ENCODE results near the gene AQP6. TPM values are rescaled to one million over a fixed set of nuclear protein-coding genes. Genes with fewer than 3 reads are reported as not detected.

The AQP6 gene
- total RNA-seq, 1 donor from 2014 or later: not detected

- ChIA-PET POLR2A (no interaction called here), CTCF (interaction anchor here (1.4 to 2.3 kb wide), 2 partner anchors 10 to 81 kb away, joined by 3 to 6 read pairs; no protein-coding TSS in a partner anchor)
- no peaks in the 10 kb centered on the region for H3K36me3 Mint-ChIP-seq (ENCODE audit: low read depth)
- H3K27me3 Mint-ChIP-seq: peaks cover 57% of the 10 kb centered on the region
- no peak for TF ChIP-seq CTCF (IDR thresholded peaks at IDR 0.05)
- H3K4me1 Mint-ChIP-seq: peaks cover 7% of the 10 kb centered on the region
- DNase-seq (no peak), ATAC-seq (ENCODE audit: low read depth) (no peak)
- intact Hi-C loops (cut with micrococcal nuclease): no loop called here
- H3K9me3 Mint-ChIP-seq: no peaks in the 10 kb centered on the region
- H3K4me3 Mint-ChIP-seq: no peak overlapping the region
- no peak overlapping the region for H3K27ac Mint-ChIP-seq
These were observed 15.2 kb upstream of the AQP6 start for GRCh38 chr12:49957570-49957967.

GRCh38 chr12:49959685-49960473 lies 12.9 kb upstream of the AQP6 start:
- H3K36me3 Mint-ChIP-seq (ENCODE audit: low read depth): no peaks in the 10 kb centered on the region
- H3K4me1 Mint-ChIP-seq: peaks cover 7% of the 10 kb centered on the region

GRCh38 chr12:49960474-49961110 lies 12.2 kb upstream of the AQP6 start:
- H3K4me3 Mint-ChIP-seq: peak overlapping the region; percentile 4
- intact Hi-C loops (cut with micrococcal nuclease): no loop called here
- ATAC-seq (ENCODE audit: low read depth) (no peak), DNase-seq (no peak)
- no peak for TF ChIP-seq CTCF (IDR thresholded peaks at IDR 0.05)
- POLR2A ChIA-PET: no interaction called here
- peaks cover 64% of the 10 kb centered on the region for H3K27me3 Mint-ChIP-seq
- H3K27ac Mint-ChIP-seq: no peak overlapping the region
- H3K36me3 Mint-ChIP-seq (ENCODE audit: low read depth): no peaks in the 10 kb centered on the region
- peaks cover 7% of the 10 kb centered on the region for H3K4me1 Mint-ChIP-seq
- CTCF ChIA-PET: interaction anchor here (1.0 kb wide), 1 partner anchor 14 kb away, joined by 4 read pairs; no protein-coding TSS in a partner anchor
- H3K9me3 Mint-ChIP-seq: no peaks in the 10 kb centered on the region

More at GRCh38 chr12:49959685-49960473, 12.9 kb upstream of the AQP6 start:
- DNase-seq: no peak
- CTCF ChIA-PET: interaction anchor here (1.0 kb wide), 1 partner anchor 13 kb away, joined by 4 read pairs; no protein-coding TSS in a partner anchor
- no peak for TF ChIP-seq CTCF (IDR thresholded peaks at IDR 0.05)
- Mint-ChIP-seq H3K9me3 (no peaks in the 10 kb centered on the region), H3K27ac (no peak overlapping the region), H3K27me3 (peaks cover 63% of the 10 kb centered on the region), H3K4me3 (no peak overlapping the region)
- ATAC-seq (ENCODE audit: low read depth): no peak
- intact Hi-C loops (cut with micrococcal nuclease): no loop called here
- POLR2A ChIA-PET: no interaction called here

- Mint-ChIP-seq H3K9me3 (no peaks in the 10 kb centered on the region), H3K4me1 (peaks cover 7% of the 10 kb centered on the region), H3K4me3 (peak within 1 kb of the TSS; percentile 48), H3K27ac (no peak within 1 kb of the TSS), H3K27me3 (peaks cover 66% of the 10 kb centered on the region), H3K36me3 (ENCODE audit: low read depth) (no peaks in the 10 kb centered on the region)
- ChIA-PET POLR2A (no interaction called here), CTCF (no interaction called here)
- DNase-seq: no peak
- TF ChIP-seq CTCF (IDR thresholded peaks at IDR 0.05): no peak
- no peak for ATAC-seq (ENCODE audit: low read depth)
- intact Hi-C loops (cut with micrococcal nuclease): no loop called here
These were observed 11.4 kb upstream of the AQP6 start, which contains the start of gene AQP5 for GRCh38 chr12:49961111-49961922. Gene AQP5 (plus strand): TSS chr12:49961872. CDS start chr12:49962018, 146 bp downstream.

Measured in activated B cell treated with CpG ODN at 0.5 μM for 24 hours (primary cell).